NCI-H128 (cell line): ENCODE data around the gene SLC16A13.
A peak's percentile ranks its signal among the peaks of the same experiment; 100 is the strongest.
"Not testable (repeated sequence)": the region's sequence is repeated elsewhere in the genome, so short reads cannot be mapped to it uniquely, and the experiment has no call there.

Experiments
- DNase-seq: peaks from one replicate; lab custom pipeline; 2025; ENCODE audit not compliant: unreplicated experiment; lab: John Stamatoyannopoulos, UW

Gene SLC16A13

GRCh38 chr17:7027335-7027734 lies 8.5 kb upstream of the SLC16A13 start:
- no peak for DNase-seq

- no peak for DNase-seq
Measured at GRCh38 chr17:7029096-7029495, 6.7 kb upstream of the SLC16A13 start.

GRCh38 chr17:7029659-7030058 lies 6.2 kb upstream of the SLC16A13 start:
- DNase-seq = no peak

- no peak for DNase-seq
Measured at GRCh38 chr17:7034955-7035590, 742 bp upstream of the SLC16A13 start.

- no peak for DNase-seq
Measured at GRCh38 chr17:7038025-7038862, 2.4 kb downstream of the SLC16A13 start.

- no peak for DNase-seq
Measured at GRCh38 chr17:7039832-7040231, 4.0 kb downstream of the SLC16A13 start.

- no peak for DNase-seq
Measured at GRCh38 chr17:7041607-7042500, 6.0 kb downstream of the SLC16A13 start.

GRCh38 chr17:7042501-7043181 lies 6.8 kb downstream of the SLC16A13 start:
- DNase-seq = no peak

- no peak for DNase-seq
Measured at GRCh38 chr17:7043182-7043496, 7.3 kb downstream of the SLC16A13 start.

GRCh38 chr17:7043497-7044198 lies 7.8 kb downstream of the SLC16A13 start, which contains the start of gene SLC16A11:
TSS of gene SLC16A11 (minus strand) at chr17:7044092. CDS start at chr17:7043513, 579 bp downstream.
- peak; percentile 38 for DNase-seq

- DNase-seq = peak; percentile 26
Measured at GRCh38 chr17:7045492-7046126, 9.8 kb downstream of the SLC16A13 start.

GRCh38 chr17:7046127-7046724 lies 10.4 kb downstream of the SLC16A13 start:
- no peak for DNase-seq

- DNase-seq = not testable (repeated sequence)
Measured at GRCh38 chr17:7046725-7047397, 11.0 kb downstream of the SLC16A13 start.

- DNase-seq = no peak
Measured at GRCh38 chr17:7047566-7047965, 11.8 kb downstream of the SLC16A13 start.

- DNase-seq = no peak
Measured at GRCh38 chr17:7048968-7049367, 13.2 kb downstream of the SLC16A13 start.

- not testable (repeated sequence) for DNase-seq
Measured at GRCh38 chr17:7050583-7050982, 14.8 kb downstream of the SLC16A13 start.

- DNase-seq = no peak
Measured at GRCh38 chr17:7056386-7056785, 20.6 kb downstream of the SLC16A13 start.

GRCh38 chr17:7058831-7059447 lies 23.1 kb downstream of the SLC16A13 start:
- no peak for DNase-seq
